Vagina (tissue), 2 donors: ENCODE data around the gene APOB. TPM values are rescaled to one million over a fixed set of nuclear protein-coding genes. Genes with fewer than 3 reads are reported as not detected.
A peak's percentile ranks its signal among the peaks of the same experiment; 100 is the strongest.

Experiments
- DNase-seq, 2 donors: peaks; one replicate each; pipeline ENCODE4 v3.0.0-alpha.2; 2017; ENCODE audit errors: extremely low spot score in 2 of 2
- H3K27ac ChIP-seq: fragments of 200-600 bp; sonication (generic); one replicate; pipeline ENCODE4 v1.5.1; 2019
- H3K27me3 ChIP-seq: fragments of 200-600 bp; sonication (generic); one replicate; pipeline ENCODE4 v1.5.1; 2019
- H3K36me3 ChIP-seq, 2 donors: fragments of 200-600 bp; sonication (generic); one replicate each; pipeline ENCODE4 v1.5.1; 2017 to 2019
- H3K4me1 ChIP-seq: fragments of 200-600 bp; sonication (generic); one replicate; pipeline ENCODE4 v1.5.1; 2019
- H3K4me3 ChIP-seq, 2 donors: fragments of 200-600 bp; sonication (generic); 1 replicate in 1 of 2; 2 replicates in 1 of 2; pipeline ENCODE4 v1.5.1; 2016 to 2019
- H3K9me3 ChIP-seq: fragments of 200-600 bp; sonication (generic); one replicate; pipeline ENCODE4 v1.5.1; 2019
- POLR2A ChIP-seq, 2 donors: fragments of 450-650 bp; IDR thresholded peaks; one replicate each; pipeline ENCODE4 v1.6.1; 2017; ENCODE audit warnings: antibody characterized with exemption in 2 of 2, mild to moderate bottlenecking in 2 of 2, moderate library complexity in 2 of 2
- POLR2AphosphoS5 ChIP-seq, 2 donors: sonication (generic); formaldehyde crosslinking; IDR thresholded peaks; one replicate each; pipeline ENCODE4 v1.9.0; 2017; ENCODE audit warnings: antibody characterized with exemption in 2 of 2, mild to moderate bottlenecking in 2 of 2, low read depth in 1 of 2; ENCODE audit not compliant: insufficient read depth in 1 of 2
- intact Hi-C: fragments of 100-400 bp; cut with DNase I; formaldehyde crosslinking; loops from one replicate; pipeline ENCODE4 v1.15.1; 2023
- total RNA-seq: library from RNA; depleted of rRNA; stranded (reverse); fragments of >200 nt; gene quantifications from one replicate; pipeline ENCODE4 v1.2.3, GENCODE V29; 2016
- TF ChIP-seq, protein P1 (sequence below), 3 experiments: fragments of 450-650 bp in 2 of 3; fragments of 200-600 bp in 1 of 3; sonication (generic) in 1 of 3; IDR thresholded peaks; one replicate each; pipeline ENCODE4 v1.5.1; 2017 to 2019; ENCODE audit warnings: antibody characterized with exemption in 3 of 3, mild to moderate bottlenecking in 2 of 3, moderate library complexity in 2 of 3

APOB gene
- total RNA-seq, 1 donor from 2014 or later = not detected

GRCh38 chr2:20965221-20965620, 78.7 kb downstream of the APOB start:
- intact Hi-C loops = no loop called here
- no peaks in the 10 kb centered on the region for H3K9me3 ChIP-seq
- no peak overlapping the region for H3K4me3 ChIP-seq
- no peaks in the 10 kb centered on the region for H3K36me3 ChIP-seq
- DNase-seq = no peak
- no peaks in the 10 kb centered on the region for H3K4me1 ChIP-seq
- H3K27me3 ChIP-seq = no peaks in the 10 kb centered on the region
- no peak overlapping the region for H3K27ac ChIP-seq
- TF ChIP-seq POLR2AphosphoS5 (IDR thresholded peaks at IDR 0.05; ENCODE audit: insufficient read depth in 1 of 2, low read depth in 1 of 2) (no peak), POLR2A (IDR thresholded peaks at IDR 0.05) (no peak)
- TF ChIP-seq, protein P1, sequence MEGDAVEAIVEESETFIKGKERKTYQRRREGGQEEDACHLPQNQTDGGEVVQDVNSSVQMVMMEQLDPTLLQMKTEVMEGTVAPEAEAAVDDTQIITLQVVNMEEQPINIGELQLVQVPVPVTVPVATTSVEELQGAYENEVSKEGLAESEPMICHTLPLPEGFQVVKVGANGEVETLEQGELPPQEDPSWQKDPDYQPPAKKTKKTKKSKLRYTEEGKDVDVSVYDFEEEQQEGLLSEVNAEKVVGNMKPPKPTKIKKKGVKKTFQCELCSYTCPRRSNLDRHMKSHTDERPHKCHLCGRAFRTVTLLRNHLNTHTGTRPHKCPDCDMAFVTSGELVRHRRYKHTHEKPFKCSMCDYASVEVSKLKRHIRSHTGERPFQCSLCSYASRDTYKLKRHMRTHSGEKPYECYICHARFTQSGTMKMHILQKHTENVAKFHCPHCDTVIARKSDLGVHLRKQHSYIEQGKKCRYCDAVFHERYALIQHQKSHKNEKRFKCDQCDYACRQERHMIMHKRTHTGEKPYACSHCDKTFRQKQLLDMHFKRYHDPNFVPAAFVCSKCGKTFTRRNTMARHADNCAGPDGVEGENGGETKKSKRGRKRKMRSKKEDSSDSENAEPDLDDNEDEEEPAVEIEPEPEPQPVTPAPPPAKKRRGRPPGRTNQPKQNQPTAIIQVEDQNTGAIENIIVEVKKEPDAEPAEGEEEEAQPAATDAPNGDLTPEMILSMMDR (IDR thresholded peaks at IDR 0.05) = no peak

DNA sequence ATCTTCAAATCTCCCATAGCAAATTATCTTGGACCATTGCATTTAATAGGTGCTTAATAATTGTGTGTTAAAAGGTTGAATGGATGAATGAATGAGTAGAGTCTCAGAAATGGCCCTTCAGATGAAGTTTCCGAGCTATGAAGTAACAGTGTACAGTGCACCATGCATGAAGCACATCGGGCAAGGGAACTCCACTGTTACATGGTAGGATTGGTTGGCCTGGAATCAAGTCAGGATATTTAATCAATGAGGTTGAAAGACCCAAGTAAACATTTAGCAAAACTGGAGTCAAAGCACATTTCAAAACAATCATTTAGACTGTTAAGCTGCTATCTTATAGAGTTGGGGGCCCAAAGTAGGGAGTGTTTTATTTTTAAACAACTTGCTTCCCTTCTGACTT, 80.0 kb downstream of the APOB start:
- TF ChIP-seq POLR2A (IDR thresholded peaks at IDR 0.05) (no peak), POLR2AphosphoS5 (IDR thresholded peaks at IDR 0.05; ENCODE audit: insufficient read depth in 1 of 2, low read depth in 1 of 2) (no peak)
- TF ChIP-seq, protein P1 (IDR thresholded peaks at IDR 0.05) = no peak
- no peak for DNase-seq
- H3K9me3 ChIP-seq = no peaks in the 10 kb centered on the region
- intact Hi-C loops = loop anchor here (5.0 kb wide), 1 partner anchor 302 kb away; no protein-coding TSS in a partner anchor
- no peaks in the 10 kb centered on the region for H3K27me3 ChIP-seq
- H3K36me3 ChIP-seq = no peaks in the 10 kb centered on the region
- H3K4me3 ChIP-seq = no peak overlapping the region
- no peaks in the 10 kb centered on the region for H3K4me1 ChIP-seq
- no peak overlapping the region for H3K27ac ChIP-seq

GRCh38 chr2:20962939-20963557, 80.8 kb downstream of the APOB start:
- TF ChIP-seq POLR2AphosphoS5 (IDR thresholded peaks at IDR 0.05; ENCODE audit: insufficient read depth in 1 of 2, low read depth in 1 of 2) = no peak
- TF ChIP-seq, protein P1 (IDR thresholded peaks at IDR 0.05) = peak; percentile 82 to 85 (median 82)
- intact Hi-C loops = loop anchor here (5.0 kb wide), 1 partner anchor 301 kb away; no protein-coding TSS in a partner anchor
- no peak for DNase-seq
- Histone ChIP-seq H3K4me1 (no peaks in the 10 kb centered on the region), H3K9me3 (no peaks in the 10 kb centered on the region), H3K27ac (no peak overlapping the region), H3K36me3 (no peaks in the 10 kb centered on the region), H3K4me3 (no peak overlapping the region), H3K27me3 (no peaks in the 10 kb centered on the region)

- Histone ChIP-seq H3K9me3 (no peaks in the 10 kb centered on the region), H3K4me3 (no peak overlapping the region), H3K27ac (no peak overlapping the region), H3K36me3 (no peaks in the 10 kb centered on the region), H3K27me3 (no peaks in the 10 kb centered on the region), H3K4me1 (no peaks in the 10 kb centered on the region)
- intact Hi-C loops = loop anchor here (5.0 kb wide), 1 partner anchor 300 kb away; no protein-coding TSS in a partner anchor
- DNase-seq = no peak
- TF ChIP-seq POLR2AphosphoS5 (IDR thresholded peaks at IDR 0.05; ENCODE audit: insufficient read depth in 1 of 2, low read depth in 1 of 2) = no peak
- TF ChIP-seq POLR2A (IDR thresholded peaks at IDR 0.05) = no peak
- TF ChIP-seq, protein P1 (IDR thresholded peaks at IDR 0.05) = no peak
Observed at GRCh38 chr2:20961858-20962257, 82.0 kb downstream of the APOB start.

DNA sequence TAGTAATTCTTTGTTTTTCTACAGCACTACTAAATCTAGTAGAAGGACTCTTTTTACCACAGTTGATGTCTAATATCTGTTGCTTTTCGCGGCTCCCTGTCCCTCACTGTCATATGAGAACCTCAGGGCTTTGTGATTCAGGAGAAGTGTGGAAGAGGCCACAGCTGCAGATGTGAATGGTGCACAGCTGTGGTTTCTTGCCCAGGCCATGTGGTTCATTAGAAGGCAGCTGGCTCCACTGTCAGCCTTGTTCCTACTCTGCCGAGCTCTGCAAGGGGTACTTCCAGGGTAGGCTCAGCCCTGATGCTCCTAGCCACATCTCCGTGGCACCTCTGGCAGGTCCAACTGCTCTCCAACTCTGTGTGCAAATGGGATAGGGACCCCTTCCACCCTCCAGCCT, 83.9 kb downstream of the APOB start:
- H3K27ac ChIP-seq = no peak overlapping the region
- no peaks in the 10 kb centered on the region for H3K9me3 ChIP-seq
- H3K4me3 ChIP-seq = no peak overlapping the region
- DNase-seq = no peak
- H3K4me1 ChIP-seq = no peaks in the 10 kb centered on the region
- TF ChIP-seq, protein P1 (IDR thresholded peaks at IDR 0.05) = no peak
- TF ChIP-seq POLR2A (IDR thresholded peaks at IDR 0.05) (no peak), POLR2AphosphoS5 (IDR thresholded peaks at IDR 0.05; ENCODE audit: insufficient read depth in 1 of 2, low read depth in 1 of 2) (no peak)
- no peaks in the 10 kb centered on the region for H3K36me3 ChIP-seq
- intact Hi-C loops = loop anchor here (5.0 kb wide), 1 partner anchor 298 kb away; no protein-coding TSS in a partner anchor
- H3K27me3 ChIP-seq = no peaks in the 10 kb centered on the region
